ENCODE data around the gene FAM163B.

DNA sequence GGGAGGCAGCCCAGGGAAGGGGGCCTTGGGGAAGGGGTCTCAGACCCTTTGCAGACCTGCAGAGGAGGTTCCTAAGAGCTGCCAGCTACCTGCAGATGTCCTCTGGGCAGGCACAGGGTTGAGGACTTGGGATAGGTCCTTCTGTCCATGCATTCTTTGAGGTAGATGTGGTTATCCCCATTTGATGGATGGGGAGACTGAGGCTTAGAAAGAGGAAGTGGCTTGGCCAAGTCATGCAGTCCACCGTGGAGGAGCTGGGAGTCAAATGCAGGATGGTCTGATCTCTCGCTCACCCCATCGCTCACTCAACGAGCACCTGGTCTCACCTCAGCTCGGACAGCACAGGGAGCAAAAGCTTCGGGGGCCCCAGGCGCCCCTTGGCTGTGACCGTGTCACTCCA is 54.5 kb downstream of the FAM163B start:
- TF ChIP-seq, protein P1, sequence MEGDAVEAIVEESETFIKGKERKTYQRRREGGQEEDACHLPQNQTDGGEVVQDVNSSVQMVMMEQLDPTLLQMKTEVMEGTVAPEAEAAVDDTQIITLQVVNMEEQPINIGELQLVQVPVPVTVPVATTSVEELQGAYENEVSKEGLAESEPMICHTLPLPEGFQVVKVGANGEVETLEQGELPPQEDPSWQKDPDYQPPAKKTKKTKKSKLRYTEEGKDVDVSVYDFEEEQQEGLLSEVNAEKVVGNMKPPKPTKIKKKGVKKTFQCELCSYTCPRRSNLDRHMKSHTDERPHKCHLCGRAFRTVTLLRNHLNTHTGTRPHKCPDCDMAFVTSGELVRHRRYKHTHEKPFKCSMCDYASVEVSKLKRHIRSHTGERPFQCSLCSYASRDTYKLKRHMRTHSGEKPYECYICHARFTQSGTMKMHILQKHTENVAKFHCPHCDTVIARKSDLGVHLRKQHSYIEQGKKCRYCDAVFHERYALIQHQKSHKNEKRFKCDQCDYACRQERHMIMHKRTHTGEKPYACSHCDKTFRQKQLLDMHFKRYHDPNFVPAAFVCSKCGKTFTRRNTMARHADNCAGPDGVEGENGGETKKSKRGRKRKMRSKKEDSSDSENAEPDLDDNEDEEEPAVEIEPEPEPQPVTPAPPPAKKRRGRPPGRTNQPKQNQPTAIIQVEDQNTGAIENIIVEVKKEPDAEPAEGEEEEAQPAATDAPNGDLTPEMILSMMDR (IDR thresholded peaks at IDR 0.05) = no peak
- TF ChIP-seq, protein P2, sequence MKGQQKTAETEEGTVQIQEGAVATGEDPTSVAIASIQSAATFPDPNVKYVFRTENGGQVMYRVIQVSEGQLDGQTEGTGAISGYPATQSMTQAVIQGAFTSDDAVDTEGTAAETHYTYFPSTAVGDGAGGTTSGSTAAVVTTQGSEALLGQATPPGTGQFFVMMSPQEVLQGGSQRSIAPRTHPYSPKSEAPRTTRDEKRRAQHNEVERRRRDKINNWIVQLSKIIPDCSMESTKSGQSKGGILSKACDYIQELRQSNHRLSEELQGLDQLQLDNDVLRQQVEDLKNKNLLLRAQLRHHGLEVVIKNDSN (IDR thresholded peaks at IDR 0.05; ENCODE audit: borderline replicate concordance, low read depth) = no peak
- TF ChIP-seq, protein P3, sequence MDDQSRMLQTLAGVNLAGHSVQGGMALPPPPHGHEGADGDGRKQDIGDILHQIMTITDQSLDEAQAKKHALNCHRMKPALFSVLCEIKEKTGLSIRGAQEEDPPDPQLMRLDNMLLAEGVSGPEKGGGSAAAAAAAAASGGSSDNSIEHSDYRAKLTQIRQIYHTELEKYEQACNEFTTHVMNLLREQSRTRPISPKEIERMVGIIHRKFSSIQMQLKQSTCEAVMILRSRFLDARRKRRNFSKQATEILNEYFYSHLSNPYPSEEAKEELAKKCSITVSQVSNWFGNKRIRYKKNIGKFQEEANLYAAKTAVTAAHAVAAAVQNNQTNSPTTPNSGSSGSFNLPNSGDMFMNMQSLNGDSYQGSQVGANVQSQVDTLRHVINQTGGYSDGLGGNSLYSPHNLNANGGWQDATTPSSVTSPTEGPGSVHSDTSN (IDR thresholded peaks at IDR 0.05) = no peak
- TF ChIP-seq JUND (IDR thresholded peaks at IDR 0.05) (no peak), SMC3 (IDR thresholded peaks at IDR 0.05; ENCODE audit: low read depth, low read length) (no peak), ELF1 (IDR thresholded peaks at IDR 0.05) (no peak), FOXM1 (IDR thresholded peaks at IDR 0.05; ENCODE audit: low read depth) (no peak)

All from SK-N-SH (cell line).